NT2/D1 (cell line): ENCODE measurements around the gene PRKCB.

ENCODE experiments used
- DNase-seq: peaks from one replicate; pipeline ENCODE4 v3.0.0-alpha.2; 2011; ENCODE audit warnings: low read depth, low spot score
- H3K27me3 ChIP-seq: 2 replicates; pipeline ENCODE4 v1.6.0; 2011; ENCODE audit warnings: mild to moderate bottlenecking; ENCODE audit not compliant: insufficient read length, insufficient read depth
- H3K36me3 ChIP-seq: 2 replicates; pipeline ENCODE4 v1.6.1; 2011; ENCODE audit warnings: mild to moderate bottlenecking, low read length, mixed read lengths; ENCODE audit not compliant: insufficient read depth, insufficient read length
- H3K4me1 ChIP-seq: 2 replicates; pipeline ENCODE4 v1.5.1; 2011; ENCODE audit not compliant: insufficient read depth, insufficient read length
- H3K4me3 ChIP-seq: 2 replicates; pipeline ENCODE4 v1.5.1; 2011; ENCODE audit warnings: low read depth; ENCODE audit not compliant: insufficient read length
- H3K9ac ChIP-seq: 2 replicates; pipeline ENCODE4 v1.6.0; 2011; ENCODE audit warnings: low read depth; ENCODE audit not compliant: insufficient read length
- H3K9me3 ChIP-seq: 2 replicates; pipeline ENCODE4 v1.5.1; 2011; ENCODE audit warnings: mild to moderate bottlenecking, low read length; ENCODE audit not compliant: insufficient read depth
- SUZ12 ChIP-seq: IDR thresholded peaks from 2 replicates; pipeline ENCODE4 v1.6.1; 2011; ENCODE audit not compliant: insufficient read length, insufficient read depth; ENCODE audit errors: extremely low read depth
- YY1 ChIP-seq: IDR thresholded peaks from 2 replicates; pipeline ENCODE4 v1.6.1; 2011; ENCODE audit not compliant: insufficient read length, insufficient read depth
- ZNF274 ChIP-seq: IDR thresholded peaks from 2 replicates; pipeline ENCODE4 v1.6.1; 2011; ENCODE audit warnings: mild to moderate bottlenecking, low read depth, low read length

Gene PRKCB

DNA sequence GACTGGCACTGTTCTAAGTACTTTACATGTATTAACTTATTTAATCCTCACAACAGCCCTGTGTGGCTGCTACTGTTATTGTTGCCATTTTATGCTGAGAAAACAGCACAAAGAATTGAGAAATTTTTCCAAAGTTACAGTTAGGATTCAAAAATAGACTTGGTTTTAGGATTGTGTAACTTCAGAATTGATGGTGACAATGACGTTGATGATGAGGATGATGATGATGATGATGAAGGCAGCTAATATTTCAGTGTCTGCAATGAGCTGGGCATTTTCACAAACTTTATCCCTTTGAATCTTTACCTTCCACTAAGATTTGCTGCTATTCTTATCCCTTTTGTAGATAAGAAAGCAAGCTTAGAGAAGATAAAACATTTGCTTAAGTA is 22.1 kb downstream of the PRKCB start:
- Histone ChIP-seq H3K4me1 (no peaks in the 10 kb centered on the region), H3K4me3 (no peak overlapping the region), H3K27me3 (peaks cover 38% of the 10 kb centered on the region), H3K36me3 (no peaks in the 10 kb centered on the region), H3K9me3 (no peaks in the 10 kb centered on the region), H3K9ac (no peak overlapping the region)
- TF ChIP-seq ZNF274, result no peak
- no peak for DNase-seq

DNA sequence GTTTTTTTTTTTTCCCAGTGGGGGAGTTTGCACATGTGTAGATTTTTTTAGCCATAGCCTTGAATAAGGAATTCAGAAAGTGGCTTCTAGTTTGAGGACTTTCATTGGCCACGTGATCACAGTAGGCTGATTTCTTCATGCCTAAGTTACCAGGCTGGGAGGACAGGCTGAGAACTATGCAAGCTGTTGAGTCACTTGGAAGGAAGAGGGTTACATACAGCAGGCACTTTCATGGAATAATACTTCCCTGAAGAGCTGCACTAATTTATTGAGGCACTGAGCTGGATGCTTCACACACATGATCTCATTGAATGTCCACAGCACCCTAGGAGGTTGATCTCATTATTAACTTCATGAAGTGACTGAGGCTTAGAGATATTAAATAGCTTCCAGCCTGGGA is 22.8 kb downstream of the PRKCB start:
- no peak overlapping the region for H3K9ac ChIP-seq
- H3K4me3 ChIP-seq, result no peak overlapping the region
- no peaks in the 10 kb centered on the region for H3K9me3 ChIP-seq
- peaks cover 45% of the 10 kb centered on the region for H3K27me3 ChIP-seq
- no peak for DNase-seq
- TF ChIP-seq ZNF274 (no peak), YY1 (no peak), SUZ12 (no peak)
- H3K4me1 ChIP-seq, result no peaks in the 10 kb centered on the region
- H3K36me3 ChIP-seq, result no peaks in the 10 kb centered on the region

DNA sequence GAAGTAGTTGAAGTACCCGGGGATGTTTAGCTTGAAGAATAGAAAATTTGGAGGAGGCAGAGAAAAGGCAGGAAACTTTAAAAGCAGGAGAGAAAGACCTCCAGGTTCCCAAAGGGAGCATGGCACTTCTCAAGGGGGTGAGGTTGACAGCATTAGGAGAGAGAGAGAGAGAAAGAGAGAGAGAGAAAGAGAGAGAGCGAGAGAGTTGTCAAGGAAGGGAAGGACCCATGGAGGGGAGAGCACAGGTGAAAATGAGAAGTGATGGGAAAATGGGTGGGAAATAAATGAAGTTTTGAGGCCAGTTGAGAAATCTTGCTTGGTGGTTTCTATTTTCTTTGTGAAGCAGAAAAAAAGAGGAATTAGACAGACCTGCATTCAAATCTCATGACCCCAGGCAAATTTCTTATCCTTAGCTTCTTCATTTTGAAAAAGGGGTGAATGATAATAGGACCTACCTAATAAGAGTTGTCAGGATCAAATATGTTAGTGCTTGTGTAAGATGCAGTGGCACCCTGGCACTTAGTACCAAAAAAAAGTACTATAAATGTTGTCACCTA is 24.0 kb downstream of the PRKCB start:
- TF ChIP-seq YY1 (no peak), SUZ12 (no peak), ZNF274 (no peak)
- no peak for DNase-seq
- Histone ChIP-seq H3K4me3 (no peak overlapping the region), H3K27me3 (peaks cover 57% of the 10 kb centered on the region), H3K9ac (no peak overlapping the region), H3K4me1 (no peaks in the 10 kb centered on the region), H3K9me3 (no peaks in the 10 kb centered on the region), H3K36me3 (no peaks in the 10 kb centered on the region)

DNA sequence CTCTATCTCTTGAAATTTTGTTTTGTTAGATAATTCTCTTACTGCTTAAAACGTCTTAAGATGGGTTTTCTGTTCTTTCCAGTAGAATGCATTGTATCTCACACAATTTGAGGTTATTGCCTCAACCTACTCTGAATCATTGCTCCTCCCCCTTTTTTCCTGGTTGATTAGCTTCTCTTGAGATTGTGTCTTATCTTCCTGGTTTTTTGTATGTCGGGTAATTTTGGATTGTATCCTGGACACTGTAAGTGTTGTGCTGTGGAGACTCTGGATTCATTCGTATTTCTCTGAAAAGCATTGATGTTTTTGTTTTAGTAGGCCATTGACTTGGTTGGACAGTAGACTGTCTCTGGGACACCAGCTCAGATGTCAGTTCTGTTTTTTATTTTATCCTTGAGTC is 26.1 kb downstream of the PRKCB start:
- Histone ChIP-seq H3K4me1 (no peaks in the 10 kb centered on the region), H3K9me3 (no peaks in the 10 kb centered on the region), H3K4me3 (no peak overlapping the region), H3K27me3 (peaks cover 74% of the 10 kb centered on the region), H3K9ac (no peak overlapping the region), H3K36me3 (no peaks in the 10 kb centered on the region)
- DNase-seq, result no peak
- TF ChIP-seq ZNF274 (no peak), SUZ12 (no peak), YY1 (no peak)

DNA sequence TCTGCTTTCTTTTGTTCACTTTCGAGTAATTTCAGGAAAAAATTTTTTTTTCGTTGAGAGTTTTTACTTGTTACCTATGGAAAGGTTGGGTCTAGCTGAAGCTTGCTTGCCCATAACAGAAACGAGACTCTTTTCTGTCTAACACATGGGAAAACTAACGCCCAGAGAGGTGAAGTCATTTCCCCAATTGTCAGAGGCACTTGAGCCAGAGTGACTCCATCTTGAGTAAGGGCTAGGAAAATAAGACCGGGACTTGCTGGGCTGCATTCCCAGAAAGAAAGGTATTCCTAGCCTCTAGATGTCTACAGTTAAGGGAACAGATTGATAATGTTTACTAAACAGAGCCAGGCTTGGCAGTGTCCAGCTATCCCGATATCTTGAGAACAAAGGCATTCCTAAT is 26.8 kb downstream of the PRKCB start:
- no peak overlapping the region for H3K9ac ChIP-seq
- H3K36me3 ChIP-seq, result no peaks in the 10 kb centered on the region
- H3K4me3 ChIP-seq, result no peak overlapping the region
- no peak for DNase-seq
- H3K27me3 ChIP-seq, result peaks cover 80% of the 10 kb centered on the region
- TF ChIP-seq ZNF274 (no peak), SUZ12 (no peak), YY1 (no peak)
- H3K9me3 ChIP-seq, result no peaks in the 10 kb centered on the region
- H3K4me1 ChIP-seq, result no peaks in the 10 kb centered on the region

- no peak for DNase-seq
- Histone ChIP-seq H3K9ac (no peak overlapping the region), H3K9me3 (no peaks in the 10 kb centered on the region), H3K4me3 (no peak overlapping the region), H3K4me1 (no peaks in the 10 kb centered on the region), H3K27me3 (peaks cover 86% of the 10 kb centered on the region), H3K36me3 (no peaks in the 10 kb centered on the region)
- TF ChIP-seq SUZ12 (no peak), ZNF274 (no peak), YY1 (no peak)
These were observed 28.0 kb downstream of the PRKCB start for GRCh38 chr16:23863511-23864422.

GRCh38 chr16:23865853-23866252 is 30.1 kb downstream of the PRKCB start:
- no peaks in the 10 kb centered on the region for H3K9me3 ChIP-seq
- no peaks in the 10 kb centered on the region for H3K36me3 ChIP-seq
- TF ChIP-seq ZNF274, result no peak
- no peak for TF ChIP-seq SUZ12
- no peak for TF ChIP-seq YY1
- peak; percentile 52 for DNase-seq
- no peak overlapping the region for H3K4me3 ChIP-seq
- H3K4me1 ChIP-seq, result peaks cover 2% of the 10 kb centered on the region
- H3K9ac ChIP-seq, result no peak overlapping the region
- H3K27me3 ChIP-seq, result peaks cover 85% of the 10 kb centered on the region
